NCI-H1092 (cell line): Measurements from ENCODE around the gene AP1S3.
"Not testable (repeated sequence)": the region's sequence is repeated elsewhere in the genome, so short reads cannot be mapped to it uniquely, and the experiment has no call there.

ENCODE experiments used
- DNase-seq: peaks from one replicate; lab custom pipeline; 2025; lab: John Stamatoyannopoulos, UW

Gene AP1S3

DNA sequence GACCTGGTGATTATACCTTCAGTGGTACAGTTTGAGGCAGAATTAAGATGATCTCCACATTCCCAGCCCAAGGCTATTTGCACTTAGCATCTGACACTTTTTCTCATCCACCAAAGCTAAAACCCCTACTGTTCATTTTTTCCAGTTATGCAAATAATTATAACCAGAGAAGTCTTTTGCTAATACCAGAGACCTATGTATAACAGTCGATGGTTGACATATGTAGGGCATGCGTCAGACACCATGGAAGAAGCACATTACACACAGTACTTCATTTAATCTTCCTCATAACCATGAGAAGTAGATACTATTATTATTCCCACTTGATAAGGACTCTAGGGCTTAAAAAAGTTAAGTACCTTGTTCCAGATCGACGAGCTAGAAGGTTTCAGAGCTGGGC, 36.5 kb downstream of the AP1S3 start:
- DNase-seq, result no peak

DNA sequence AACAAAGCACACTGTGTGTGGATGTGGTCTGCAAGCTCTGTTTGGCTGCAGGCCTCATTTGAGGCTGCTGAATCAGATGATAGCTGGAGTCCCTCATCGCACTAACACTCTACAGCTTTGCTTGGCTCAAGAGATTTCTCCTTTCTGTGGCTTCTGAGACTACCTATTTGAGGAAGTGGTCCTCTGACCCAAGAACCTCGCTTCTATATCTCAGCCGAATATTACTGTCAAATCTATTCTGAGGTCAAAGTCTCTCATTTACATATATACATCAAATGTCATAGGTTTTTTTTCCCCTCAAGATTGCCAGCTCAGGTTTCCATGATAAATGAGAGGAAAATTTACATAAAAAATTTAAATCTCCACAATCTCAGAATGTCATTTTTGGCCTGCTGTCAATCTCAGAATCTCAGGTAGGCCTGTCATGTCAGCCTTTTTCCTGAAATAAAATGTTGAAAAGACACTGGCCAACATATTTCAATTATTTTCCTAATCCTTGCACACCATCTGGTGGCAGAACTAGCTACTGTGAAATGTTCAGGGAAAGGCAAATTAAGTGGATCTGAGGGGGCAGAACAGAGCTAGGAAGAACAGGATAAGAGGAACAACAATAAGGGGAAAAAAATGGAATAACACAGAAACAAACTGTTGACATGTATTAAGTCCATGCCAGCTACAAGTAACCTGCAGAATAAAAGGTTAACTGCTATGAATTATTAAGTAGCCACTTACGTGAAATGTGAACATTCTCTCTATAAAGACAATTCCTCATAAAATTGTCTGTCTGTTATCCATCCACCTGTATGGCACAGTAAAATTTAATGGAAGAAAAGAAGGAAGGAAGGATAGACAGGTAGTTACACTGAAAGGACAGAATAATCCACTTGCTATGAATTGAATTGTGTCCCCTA, 39.3 kb downstream of the AP1S3 start:
- peak; percentile 3 for DNase-seq

DNA sequence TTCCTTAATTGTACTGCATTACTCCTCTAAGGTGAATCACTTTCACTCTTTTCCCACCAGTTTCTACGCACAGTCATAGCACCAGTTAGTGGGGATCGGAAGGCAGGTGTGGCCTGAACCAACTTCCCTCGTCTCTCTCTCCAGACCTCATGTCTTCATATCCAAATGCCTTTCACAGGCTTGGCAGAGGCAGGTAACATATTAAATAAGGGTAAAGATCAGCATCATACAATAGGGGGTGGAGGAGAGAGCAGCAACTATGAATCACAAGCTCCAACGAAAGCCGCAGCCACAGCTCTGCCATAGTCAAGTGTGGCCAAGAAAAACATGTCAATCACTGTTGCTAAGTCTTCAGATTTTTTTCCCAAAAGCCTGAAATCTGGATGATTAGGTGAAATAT, 40.3 kb downstream of the AP1S3 start:
- no peak for DNase-seq

DNA sequence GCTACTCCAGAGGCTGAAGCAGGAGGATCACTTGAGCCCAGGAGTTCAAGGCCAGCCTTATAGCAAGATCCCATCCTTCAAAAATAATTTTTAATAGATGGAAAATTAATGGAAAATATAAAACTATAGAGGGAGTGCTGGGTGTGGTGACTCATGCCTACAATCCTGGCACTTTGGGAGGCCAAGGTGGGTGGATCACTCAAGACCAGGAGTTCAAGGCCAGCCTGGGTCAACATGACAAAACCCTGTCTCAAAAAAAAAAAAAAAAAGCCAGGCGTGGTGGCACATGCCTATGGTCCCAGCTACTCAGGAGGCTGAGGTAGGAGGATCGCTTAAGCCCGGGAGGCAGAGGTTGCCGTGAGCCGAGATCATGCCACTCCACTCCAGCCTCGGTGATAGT, 48.0 kb downstream of the AP1S3 start:
- no peak for DNase-seq

DNA sequence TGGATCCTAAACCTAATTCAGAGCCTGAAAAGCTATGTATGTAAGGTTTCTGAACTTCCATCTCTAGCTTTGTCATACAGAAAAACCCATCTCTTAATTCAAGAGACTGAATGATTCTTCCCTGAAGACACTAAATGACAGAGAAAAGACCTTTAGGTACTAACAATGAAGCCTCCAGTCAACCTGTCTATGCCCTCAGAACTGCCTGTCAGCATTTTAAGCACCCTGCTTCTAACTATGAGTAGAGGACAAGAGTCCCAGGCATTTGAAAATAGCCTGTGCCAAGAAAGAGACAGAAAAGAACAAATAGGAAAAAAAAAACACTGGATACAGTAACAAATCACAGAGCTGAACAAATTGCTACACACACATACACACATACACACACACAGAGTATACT, 48.6 kb downstream of the AP1S3 start:
- DNase-seq, result no peak

DNA sequence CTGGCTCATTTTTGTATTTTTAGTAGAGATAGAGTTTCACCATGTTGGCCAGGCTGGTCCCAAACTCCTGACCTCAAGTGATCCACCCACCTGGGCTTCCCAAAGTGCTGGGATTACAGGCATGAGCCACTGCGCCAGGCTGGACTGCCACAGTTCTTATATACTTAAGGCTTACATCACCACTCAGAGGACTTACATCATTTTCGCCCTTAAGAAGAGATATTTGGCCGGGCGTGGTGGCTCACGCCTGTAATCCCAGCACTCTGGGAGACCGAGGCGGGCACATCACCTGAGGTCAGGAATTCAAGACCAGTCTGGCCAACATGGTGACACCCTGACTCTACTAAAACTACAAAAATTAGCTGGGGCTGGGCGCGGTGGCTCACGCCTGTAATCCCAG, 49.3 kb downstream of the AP1S3 start:
- DNase-seq, result not testable (repeated sequence)

DNA sequence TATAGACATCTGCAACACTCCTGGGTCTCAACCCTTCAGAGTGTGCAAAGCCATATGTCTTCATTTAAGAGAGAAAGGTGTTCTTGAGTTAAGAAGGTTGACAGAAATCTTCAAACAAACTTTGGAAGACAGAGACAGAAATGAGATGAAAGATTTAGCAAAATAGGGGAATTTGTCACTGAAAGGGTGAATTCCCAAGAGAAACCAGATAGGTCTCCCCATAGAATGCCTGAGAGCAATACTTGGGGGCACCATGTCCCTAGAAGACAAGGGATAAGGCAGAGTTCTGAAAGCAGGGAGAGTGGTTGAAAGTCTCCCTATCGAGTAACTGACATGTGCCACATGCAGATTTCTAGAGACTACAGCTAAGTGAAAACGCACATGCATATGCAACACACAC, 50.0 kb downstream of the AP1S3 start:
- no peak for DNase-seq

DNA sequence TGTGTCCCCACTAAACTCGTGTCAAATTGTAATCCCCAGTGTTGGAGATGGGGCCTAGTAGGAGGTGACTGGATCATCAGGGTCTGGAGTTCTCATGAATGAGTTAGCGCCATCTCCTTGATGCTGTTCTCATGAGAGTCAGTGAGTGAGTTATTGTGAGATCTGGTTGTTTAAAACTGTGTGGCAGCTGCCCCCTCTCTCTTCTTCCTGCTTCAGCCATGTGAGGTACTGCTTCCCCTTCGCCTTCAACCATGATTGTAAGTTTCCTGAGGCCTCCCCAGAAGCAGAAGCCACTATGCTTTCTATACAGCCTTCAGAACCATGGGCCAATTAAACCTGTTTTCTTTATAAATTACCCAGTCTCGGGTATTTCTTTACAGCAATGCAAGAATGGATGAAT, 50.4 kb downstream of the AP1S3 start:
- no peak for DNase-seq

DNA sequence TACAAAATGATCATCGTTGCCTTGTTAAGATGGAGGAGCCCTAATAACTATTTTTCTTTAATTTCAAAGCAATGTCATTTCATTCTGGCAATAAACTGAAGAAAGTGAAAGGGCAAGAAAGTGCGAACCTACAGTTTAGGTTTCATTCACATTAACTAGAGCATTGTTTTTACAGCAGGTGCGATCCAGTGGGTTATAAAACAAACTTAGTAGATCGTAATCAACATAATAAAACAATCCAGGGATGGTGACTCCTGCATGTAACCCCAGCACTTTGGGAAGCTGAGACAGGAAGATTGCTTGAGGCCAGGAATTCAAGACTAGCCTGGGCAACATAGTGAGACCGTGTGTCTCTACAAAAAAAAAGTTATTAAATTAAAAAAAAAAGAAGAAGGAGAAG, 51.1 kb downstream of the AP1S3 start:
- no peak for DNase-seq

DNA sequence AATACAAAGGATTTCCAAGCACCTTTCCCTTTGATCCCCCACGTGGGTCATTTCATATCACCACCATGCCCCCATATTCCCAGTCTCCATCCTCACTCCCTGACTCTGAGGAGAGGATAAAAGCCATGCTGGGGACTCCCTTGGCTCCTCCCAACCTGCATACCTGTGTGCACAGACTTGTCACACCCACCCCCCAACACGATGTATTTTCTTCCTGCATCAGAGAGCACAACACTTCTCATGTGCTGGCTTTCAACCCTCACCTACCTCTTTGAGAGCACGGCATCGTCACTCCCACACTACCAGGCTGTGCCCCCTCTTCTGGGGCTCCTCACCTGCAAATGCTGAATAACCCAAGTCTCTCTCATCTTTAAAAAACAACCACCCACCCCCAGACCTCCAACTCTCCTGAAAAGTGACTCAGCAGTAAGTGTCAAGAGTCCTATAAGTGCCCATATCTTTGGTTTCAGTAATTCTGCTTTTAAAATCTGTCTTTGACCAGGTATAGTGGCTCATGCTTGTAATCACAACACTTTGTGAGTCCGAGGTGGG, 53.1 kb downstream of the AP1S3 start:
- DNase-seq, result no peak

DNA sequence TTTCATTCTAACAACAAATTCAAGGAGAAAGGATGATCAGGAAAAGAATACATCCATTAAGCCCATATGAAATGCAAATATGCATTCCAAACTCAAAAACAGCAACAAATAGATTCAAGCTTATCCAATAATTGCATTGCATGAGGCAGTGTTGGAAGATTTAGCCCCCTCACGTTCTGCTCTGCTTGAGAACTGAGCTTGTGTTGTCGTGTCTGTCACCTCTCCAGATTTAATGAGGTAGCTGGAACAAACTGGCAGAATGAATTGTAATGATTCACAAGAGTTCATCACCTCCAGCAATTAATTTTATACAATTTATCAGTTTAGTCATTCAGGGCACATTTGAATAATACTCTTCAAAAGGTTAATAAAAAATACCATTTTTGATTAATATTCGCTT, 54.8 kb downstream of the AP1S3 start:
- DNase-seq, result no peak

DNA sequence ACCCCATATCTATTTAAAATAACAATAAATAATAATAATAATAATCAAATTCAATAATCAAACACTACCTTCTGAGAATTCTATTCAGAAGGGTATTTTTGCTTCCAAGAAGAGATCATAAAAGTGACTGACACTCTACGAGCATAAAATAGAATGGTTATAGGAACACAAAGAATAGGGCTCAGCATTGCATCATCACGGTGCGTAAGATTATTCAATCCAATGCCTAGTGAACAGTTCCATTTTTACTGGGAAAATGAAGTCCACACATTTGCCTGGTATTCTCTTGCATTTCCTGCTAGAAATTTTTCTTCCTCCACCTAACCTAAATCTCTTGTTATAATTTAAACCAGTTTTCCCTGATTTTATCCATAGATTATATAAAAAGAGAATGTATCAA, 55.8 kb downstream of the AP1S3 start:
- DNase-seq, result no peak

DNA sequence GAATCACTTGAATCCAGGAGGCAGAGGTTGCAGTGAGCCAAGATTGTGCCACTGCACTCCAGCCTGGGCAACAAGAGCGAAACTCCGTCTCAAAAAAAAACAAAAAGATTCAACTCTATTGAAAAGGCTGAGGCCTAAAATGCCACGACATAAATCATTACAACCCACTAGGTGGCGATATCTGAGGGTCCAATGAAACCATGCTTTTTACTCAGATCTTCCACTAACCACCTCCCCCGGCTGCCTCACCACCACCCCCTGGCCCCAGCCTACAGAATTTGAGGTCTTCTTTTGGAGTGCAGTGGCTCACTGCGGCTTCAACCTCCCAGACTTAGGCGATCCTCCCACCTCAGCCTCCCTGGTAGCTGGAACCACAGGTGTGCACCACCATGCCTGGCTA, 57.5 kb downstream of the AP1S3 start:
- DNase-seq, result peak; percentile 4

DNA sequence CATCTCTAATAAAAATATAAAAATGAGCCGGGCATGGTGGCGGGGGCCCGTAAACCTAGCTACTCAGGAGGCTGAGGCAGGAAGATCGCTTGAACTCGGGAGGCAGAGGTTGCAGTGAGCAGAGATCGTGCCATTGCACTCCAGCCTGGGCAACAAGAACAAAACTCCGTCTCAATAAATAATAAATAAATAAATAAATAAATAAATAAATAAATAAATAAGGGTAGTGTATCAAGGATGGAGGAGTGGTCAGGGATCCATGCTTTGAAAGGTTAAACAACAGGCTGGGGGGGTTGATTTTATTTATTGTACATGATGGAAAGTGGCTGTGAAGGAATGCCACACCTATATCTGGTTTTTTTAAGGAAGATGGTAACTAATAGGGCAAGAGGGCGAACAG, 63.2 kb downstream of the AP1S3 start:
- no peak for DNase-seq

DNA sequence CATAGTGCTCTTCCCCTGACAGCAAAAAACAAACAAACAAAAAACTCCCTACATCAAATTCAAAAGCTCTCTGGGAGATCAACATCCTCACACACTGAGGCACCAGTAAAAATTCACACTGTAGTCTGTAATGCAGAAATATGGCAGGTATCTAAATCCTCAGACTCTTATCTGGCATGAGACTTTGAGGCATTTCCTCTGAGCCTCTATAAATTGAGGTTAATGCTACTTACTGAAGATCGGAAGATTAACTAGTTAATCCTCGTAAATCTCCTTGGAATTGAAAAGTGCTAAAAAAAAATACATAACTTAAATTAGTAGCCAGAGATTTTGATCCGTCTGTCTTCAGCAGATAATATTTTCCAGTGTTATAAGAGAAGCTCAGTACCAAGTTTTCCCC, 65.0 kb downstream of the AP1S3 start:
- no peak for DNase-seq

DNA sequence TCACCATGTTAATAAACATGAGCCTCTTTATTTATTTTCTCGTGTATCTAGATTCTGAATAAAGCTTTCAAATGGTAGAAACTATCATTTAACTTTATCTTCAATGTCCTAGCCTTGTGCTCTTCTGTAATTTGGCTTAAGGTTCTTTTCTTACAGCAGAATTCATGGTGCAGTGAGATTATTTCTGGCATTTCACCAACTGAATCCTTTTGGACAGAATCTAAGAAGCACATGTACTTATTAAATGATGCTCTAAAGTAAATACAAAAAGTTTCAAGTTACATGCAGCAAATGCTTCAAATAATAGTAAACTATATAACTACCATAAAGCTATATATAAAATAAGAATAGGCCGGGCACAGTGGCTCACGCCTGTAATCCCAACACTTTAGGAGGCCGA, 65.9 kb downstream of the AP1S3 start:
- no peak for DNase-seq

DNA sequence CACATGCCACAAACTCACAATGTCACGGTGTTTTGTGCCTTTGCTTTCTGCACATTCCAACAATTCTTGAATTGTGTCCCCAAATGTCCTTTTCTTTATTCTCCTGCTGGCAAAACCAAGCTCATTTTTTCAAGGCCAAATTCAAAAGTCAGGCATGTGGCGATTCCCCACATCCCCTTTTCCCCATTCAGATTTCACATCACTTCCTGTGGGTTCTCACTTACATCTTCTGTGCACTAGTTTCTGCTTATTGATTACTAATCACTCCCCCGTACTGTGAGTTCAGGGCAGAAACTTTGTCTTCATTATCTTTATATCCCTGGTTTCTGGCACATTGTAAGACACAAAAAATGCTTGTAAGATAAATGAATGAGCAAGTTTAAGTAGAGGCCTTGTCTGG, 69.2 kb downstream of the AP1S3 start:
- DNase-seq, result no peak

DNA sequence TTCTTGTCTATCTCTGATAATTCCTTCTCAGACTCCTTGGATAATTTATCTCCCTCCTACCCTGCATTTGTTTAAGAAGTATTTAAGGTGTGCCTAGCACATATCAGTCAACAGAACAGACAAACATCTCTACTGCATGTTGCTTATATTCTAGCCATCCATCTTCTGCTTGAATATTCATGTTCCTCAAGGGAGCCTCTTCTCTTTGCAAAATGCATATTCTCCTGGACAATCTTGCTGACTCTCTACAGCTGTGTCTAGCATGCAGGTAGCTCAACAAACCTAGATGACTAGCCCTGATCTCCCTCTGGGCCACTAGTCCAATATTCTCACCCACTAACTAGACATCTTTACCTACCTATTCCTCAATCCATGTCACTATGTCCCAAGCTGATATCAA, 70.0 kb downstream of the AP1S3 start:
- DNase-seq, result no peak

DNA sequence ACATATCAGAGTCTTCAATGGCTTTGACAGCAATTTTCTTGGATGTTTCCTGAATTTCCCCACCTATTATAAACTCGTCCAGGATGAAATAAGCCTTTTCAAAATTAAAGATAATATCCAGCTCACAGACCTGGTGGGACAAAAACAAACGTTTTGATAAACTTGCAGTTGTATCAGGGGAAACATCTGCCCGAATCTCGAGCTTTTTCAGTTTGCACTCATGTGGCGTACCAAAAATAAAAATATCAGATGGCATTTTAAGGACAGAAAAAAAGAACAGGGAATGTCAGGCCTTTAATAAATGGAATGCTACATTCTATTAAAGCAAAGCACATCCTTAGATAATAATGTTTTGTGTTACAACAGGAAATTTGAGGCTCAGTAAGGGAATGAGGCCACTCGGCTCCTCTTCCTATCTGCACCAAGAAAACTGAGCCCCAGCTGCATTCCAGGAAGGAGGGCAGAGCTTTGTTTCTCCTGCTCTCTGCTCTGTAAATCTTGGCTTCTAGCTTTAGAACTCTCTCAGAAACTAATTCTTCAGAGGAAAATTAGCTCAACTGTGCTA, 72.1 kb downstream of the AP1S3 start:
- no peak for DNase-seq

DNA sequence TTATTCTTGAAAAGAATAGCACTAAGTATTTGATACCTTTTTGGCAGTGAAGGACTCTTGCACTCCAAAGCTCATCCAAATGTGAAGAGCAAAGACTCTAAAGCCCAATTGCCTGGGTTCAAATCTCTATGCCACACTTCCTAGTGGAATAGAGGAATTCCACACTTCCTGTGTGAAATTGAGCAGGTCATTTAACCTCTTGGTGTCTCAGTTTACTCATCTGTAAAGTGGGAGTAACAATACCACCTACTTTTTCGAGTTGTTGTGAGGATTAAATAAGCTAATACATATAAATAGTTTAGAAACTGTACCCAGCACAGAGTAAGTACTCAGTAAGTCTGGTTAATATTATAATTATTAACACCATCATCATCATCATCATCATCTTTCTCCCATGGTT, 72.6 kb downstream of the AP1S3 start:
- DNase-seq, result no peak

DNA sequence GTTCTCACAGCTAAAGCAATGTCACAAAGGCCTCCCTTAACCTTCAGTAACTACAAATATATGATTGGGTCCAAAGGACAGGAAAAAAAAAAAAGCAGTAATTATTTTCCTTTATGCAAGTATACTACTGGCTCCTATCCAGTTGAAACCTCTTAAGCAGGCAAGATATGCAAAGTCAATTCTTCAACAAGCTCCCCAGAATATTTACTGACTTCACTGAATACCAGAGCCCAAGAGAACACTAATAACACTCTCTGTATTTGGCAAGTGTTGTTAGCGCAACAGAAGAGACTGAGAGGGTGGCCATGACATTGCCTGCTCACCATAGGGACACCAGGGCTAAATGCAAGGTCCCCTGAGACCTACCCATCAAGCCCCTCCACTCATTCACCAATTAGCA, 74.5 kb downstream of the AP1S3 start:
- no peak for DNase-seq

DNA sequence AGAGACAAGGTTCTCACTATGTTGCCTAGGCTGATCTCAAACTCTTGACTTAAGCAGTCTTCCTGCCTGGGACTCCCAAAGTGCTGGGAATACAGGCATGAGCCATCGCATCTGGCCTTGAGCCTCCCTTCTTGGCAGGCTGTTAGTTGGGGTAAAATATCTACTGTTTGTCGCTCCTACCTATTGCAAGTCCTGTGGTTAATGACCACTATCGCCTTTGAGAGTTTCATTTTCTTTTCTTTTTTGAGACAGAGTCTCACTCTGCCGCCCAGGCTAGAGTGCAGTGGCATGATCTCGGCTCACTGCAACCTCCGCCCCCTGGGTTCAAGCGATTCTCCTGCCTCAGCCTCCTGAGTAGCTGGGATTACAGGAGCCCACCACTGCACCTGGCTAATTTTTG, 75.6 kb downstream of the AP1S3 start:
- not testable (repeated sequence) for DNase-seq

DNA sequence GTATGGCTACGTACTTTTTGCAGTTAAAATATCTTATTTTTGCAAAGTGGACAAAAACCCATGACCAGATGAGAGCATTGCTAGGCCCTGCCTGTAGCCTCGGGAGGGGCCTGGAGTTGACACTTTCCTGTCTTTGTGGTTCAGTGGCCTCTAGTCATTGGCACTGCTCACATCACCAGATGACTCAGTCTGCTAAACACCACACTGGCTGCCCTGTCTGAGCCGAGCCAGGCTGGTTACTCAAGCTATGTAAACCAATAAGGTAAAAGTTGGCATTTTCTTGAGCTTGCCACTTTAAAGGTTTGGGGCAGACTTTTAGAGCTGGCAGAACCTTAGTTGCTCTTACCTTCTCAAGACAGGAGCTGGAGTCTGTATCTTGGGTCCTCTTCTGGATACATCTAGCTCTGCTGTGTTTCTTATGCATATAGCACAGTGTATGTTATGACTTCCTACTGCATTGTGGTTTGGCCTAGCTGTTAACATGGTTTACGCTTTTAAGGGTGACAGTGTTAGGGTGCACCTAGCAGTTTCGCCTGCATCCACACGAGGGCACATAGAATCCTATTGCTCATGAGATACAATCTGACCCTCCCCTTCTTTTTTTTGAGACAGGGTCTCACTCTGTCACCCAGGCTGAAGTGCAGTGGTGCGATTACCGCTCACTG, 76.4 kb downstream of the AP1S3 start:
- DNase-seq, result no peak
